WTC11 (cell line): ENCODE measurements around the gene KCNA5. TPM values are rescaled to one million over a fixed set of nuclear protein-coding genes. Genes with fewer than 3 reads are reported as not detected.

Experiments
- ATAC-seq: fragments of 200-7000 bp; cut with Tn5 transposase; 2 replicates; pipeline ENCODE4 v1.10.0; 2021; ENCODE audit warnings: mild to moderate bottlenecking, moderate library complexity
- CTCF ChIA-PET: fragments of 300-600 bp; sonication (Branson Sonifier 250); formaldehyde crosslinking; loops from one replicate; lab custom pipeline; 2021; ENCODE audit warnings: antibody characterized with exemption; lab: Charles Lee
- POLR2A ChIA-PET: fragments of 350-600 bp; sonication (Branson Sonifier 250); formaldehyde crosslinking; loops from one replicate; lab custom pipeline; 2021; ENCODE audit warnings: antibody characterized with exemption; lab: Charles Lee
- DNase-seq: peaks from one replicate; pipeline ENCODE4 v3.0.0; 2021; ENCODE audit warnings: low spot score
- H3K27ac Mint-ChIP-seq: 2 replicates; pipeline ENCODE4 v1.8.0; 2021; ENCODE audit warnings: mixed read lengths
- H3K27me3 Mint-ChIP-seq: 2 replicates; pipeline ENCODE4 v1.8.0; 2021; ENCODE audit warnings: low read depth, mild to moderate bottlenecking, moderate library complexity, mixed read lengths
- H3K36me3 Mint-ChIP-seq: 2 replicates; pipeline ENCODE4 v1.8.0; 2021; ENCODE audit warnings: mixed read lengths
- H3K4me1 Mint-ChIP-seq: 2 replicates; pipeline ENCODE4 v1.8.0; 2022; ENCODE audit warnings: mixed read lengths
- H3K4me3 Mint-ChIP-seq: 2 replicates; pipeline ENCODE4 v1.8.0; 2021; ENCODE audit warnings: mild to moderate bottlenecking, moderate library complexity, mixed read lengths
- H3K9me3 Mint-ChIP-seq: 2 replicates; pipeline ENCODE4 v1.8.0; 2021; ENCODE audit warnings: mixed read lengths
- ATF1 ChIP-seq: sonication (generic); formaldehyde crosslinking; IDR thresholded peaks from 2 replicates; pipeline ENCODE4 v1.8.1; 2023; ENCODE audit warnings: mild to moderate bottlenecking, moderate library complexity, missing genetic modification reagents
- ATF6 ChIP-seq: sonication (generic); formaldehyde crosslinking; IDR thresholded peaks from 2 replicates; pipeline ENCODE4 v1.8.1; 2023; ENCODE audit warnings: mild to moderate bottlenecking, missing genetic modification reagents
- CREB1 ChIP-seq: sonication (generic); formaldehyde crosslinking; IDR thresholded peaks from 2 replicates; pipeline ENCODE4 v1.8.0; 2023; ENCODE audit warnings: mild to moderate bottlenecking, missing genetic modification reagents
- ETV6 ChIP-seq: sonication (generic); formaldehyde crosslinking; IDR thresholded peaks from 2 replicates; pipeline ENCODE4 v1.8.1; 2022; ENCODE audit warnings: mild to moderate bottlenecking, missing genetic modification reagents
- JAZF1 ChIP-seq: fragments of 250-450 bp; sonication (Bioruptor Pico); IDR thresholded peaks from 2 replicates; pipeline ENCODE4 v1.9.0; 2021; ENCODE audit warnings: moderate library complexity, mild to moderate bottlenecking, inconsistent platforms
- NFE2L1 ChIP-seq: sonication (generic); formaldehyde crosslinking; IDR thresholded peaks from 2 replicates; pipeline ENCODE4 v1.8.1; 2023; ENCODE audit warnings: missing genetic modification reagents
- NR1H2 ChIP-seq: sonication (generic); formaldehyde crosslinking; IDR thresholded peaks from 2 replicates; pipeline ENCODE4 v1.9.0; 2021; ENCODE audit warnings: mild to moderate bottlenecking, moderate library complexity, missing genetic modification reagents
- RELA ChIP-seq: sonication (generic); formaldehyde crosslinking; IDR thresholded peaks from 2 replicates; pipeline ENCODE4 v1.8.1; 2022; ENCODE audit warnings: missing genetic modification reagents, mild to moderate bottlenecking, borderline replicate concordance
- STAT6 ChIP-seq: sonication (generic); formaldehyde crosslinking; conservative IDR thresholded peaks from 2 replicates; pipeline ENCODE4 v1.8.1; 2023; ENCODE audit warnings: mild to moderate bottlenecking, low read depth, missing genetic modification reagents, moderate library complexity
- USF1 ChIP-seq: sonication (generic); formaldehyde crosslinking; IDR thresholded peaks from 2 replicates; pipeline ENCODE4 v1.8.0; 2022; ENCODE audit warnings: mild to moderate bottlenecking, missing genetic modification reagents
- ZBTB21 ChIP-seq: sonication (generic); formaldehyde crosslinking; IDR thresholded peaks from 2 replicates; pipeline ENCODE4 v1.8.1; 2023; ENCODE audit warnings: mild to moderate bottlenecking, missing genetic modification reagents, borderline replicate concordance
- ZNF219 ChIP-seq: sonication (generic); formaldehyde crosslinking; IDR thresholded peaks from 2 replicates; pipeline ENCODE4 v1.8.0; 2023; ENCODE audit warnings: missing genetic modification reagents, mild to moderate bottlenecking, borderline replicate concordance
- ZNF232 ChIP-seq: sonication (generic); formaldehyde crosslinking; IDR thresholded peaks from 2 replicates; pipeline ENCODE4 v1.8.0; 2022; ENCODE audit warnings: mild to moderate bottlenecking, missing genetic modification reagents
- ZNF263 ChIP-seq: sonication (generic); formaldehyde crosslinking; IDR thresholded peaks from 2 replicates; pipeline ENCODE4 v1.8.1; 2022; ENCODE audit warnings: low read depth, mild to moderate bottlenecking, moderate library complexity, missing genetic modification reagents
- ZNF396 ChIP-seq: fragments of 250-450 bp; sonication (Bioruptor Pico); IDR thresholded peaks from 2 replicates; pipeline ENCODE4 v1.8.0; 2021; ENCODE audit warnings: mild to moderate bottlenecking, moderate library complexity, borderline replicate concordance
- ZNF416 ChIP-seq: fragments of 250-450 bp; sonication (Bioruptor Pico); IDR thresholded peaks from 2 replicates; pipeline ENCODE4 v1.9.0; 2021; ENCODE audit warnings: mild to moderate bottlenecking, inconsistent platforms
- ZNF532 ChIP-seq: fragments of 250-450 bp; sonication (Bioruptor Pico); IDR thresholded peaks from 2 replicates; pipeline ENCODE4 v1.9.0; 2021; ENCODE audit warnings: mild to moderate bottlenecking, borderline replicate concordance
- ZNF671 ChIP-seq: fragments of 250-450 bp; sonication (Bioruptor Pico); IDR thresholded peaks from 2 replicates; pipeline ENCODE4 v1.8.0; 2021; ENCODE audit warnings: mild to moderate bottlenecking
- total RNA-seq: library from RNA; stranded (reverse); gene quantifications from 3 replicates; pipeline ENCODE4 v1.2.3, GENCODE V29; 2021
- TF ChIP-seq, protein P1 (sequence below): sonication (generic); formaldehyde crosslinking; IDR thresholded peaks from 2 replicates; pipeline ENCODE4 v1.8.0; 2023; ENCODE audit warnings: mild to moderate bottlenecking, missing genetic modification reagents

Gene KCNA5
- total RNA-seq, 1 experiment from 2014 or later = 0.22 TPM

- ChIA-PET CTCF (interaction anchor here (1.1 to 2.1 kb wide), 2 partner anchors 17 to 233 kb away, joined by 4 to 10 read pairs; no protein-coding TSS in a partner anchor), POLR2A (no interaction called here)
- Mint-ChIP-seq H3K36me3 (no peaks in the 10 kb centered on the region), H3K9me3 (no peaks in the 10 kb centered on the region), H3K27ac (no peak overlapping the region), H3K4me3 (no peak overlapping the region), H3K27me3 (no peaks in the 10 kb centered on the region; the same call in 1 of the 2 replicates), H3K4me1 (no peaks in the 10 kb centered on the region)
- TF ChIP-seq ZNF671 (no peak), JAZF1 (CRISPR knock-in tag) (no peak), ATF1 (CRISPR knock-in tag) (no peak), ZNF396 (no peak), ZNF532 (CRISPR knock-in tag) (no peak), NFE2L1 (CRISPR knock-in tag) (no peak), ZNF416 (CRISPR knock-in tag) (no peak), ATF6 (CRISPR knock-in tag) (no peak), RELA (CRISPR knock-in tag) (no peak), ETV6 (no peak), CREB1 (CRISPR knock-in tag) (no peak), ZNF219 (CRISPR knock-in tag) (no peak), STAT6 (CRISPR knock-in tag) (no peak), ZNF263 (CRISPR knock-in tag) (no peak), ZBTB21 (CRISPR knock-in tag) (no peak), ZNF232 (CRISPR knock-in tag) (no peak), NR1H2 (no peak), USF1 (no peak)
- TF ChIP-seq, protein P1, sequence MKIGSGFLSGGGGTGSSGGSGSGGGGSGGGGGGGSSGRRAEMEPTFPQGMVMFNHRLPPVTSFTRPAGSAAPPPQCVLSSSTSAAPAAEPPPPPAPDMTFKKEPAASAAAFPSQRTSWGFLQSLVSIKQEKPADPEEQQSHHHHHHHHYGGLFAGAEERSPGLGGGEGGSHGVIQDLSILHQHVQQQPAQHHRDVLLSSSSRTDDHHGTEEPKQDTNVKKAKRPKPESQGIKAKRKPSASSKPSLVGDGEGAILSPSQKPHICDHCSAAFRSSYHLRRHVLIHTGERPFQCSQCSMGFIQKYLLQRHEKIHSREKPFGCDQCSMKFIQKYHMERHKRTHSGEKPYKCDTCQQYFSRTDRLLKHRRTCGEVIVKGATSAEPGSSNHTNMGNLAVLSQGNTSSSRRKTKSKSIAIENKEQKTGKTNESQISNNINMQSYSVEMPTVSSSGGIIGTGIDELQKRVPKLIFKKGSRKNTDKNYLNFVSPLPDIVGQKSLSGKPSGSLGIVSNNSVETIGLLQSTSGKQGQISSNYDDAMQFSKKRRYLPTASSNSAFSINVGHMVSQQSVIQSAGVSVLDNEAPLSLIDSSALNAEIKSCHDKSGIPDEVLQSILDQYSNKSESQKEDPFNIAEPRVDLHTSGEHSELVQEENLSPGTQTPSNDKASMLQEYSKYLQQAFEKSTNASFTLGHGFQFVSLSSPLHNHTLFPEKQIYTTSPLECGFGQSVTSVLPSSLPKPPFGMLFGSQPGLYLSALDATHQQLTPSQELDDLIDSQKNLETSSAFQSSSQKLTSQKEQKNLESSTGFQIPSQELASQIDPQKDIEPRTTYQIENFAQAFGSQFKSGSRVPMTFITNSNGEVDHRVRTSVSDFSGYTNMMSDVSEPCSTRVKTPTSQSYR = no peak
- no peak for ATAC-seq
- no peak for DNase-seq
Measured at GRCh38 chr12:5087831-5088554, 44.3 kb downstream of the KCNA5 start.
